NCI-H2171 treated with DMSO at 0.1 percent for 48 hours (cell line): ENCODE data around the gene DDX28.

ENCODE experiments used
- DNase-seq: peaks from one replicate; lab custom pipeline; 2025; lab: John Stamatoyannopoulos, UW

DDX28 gene

GRCh38 chr16:68022728-68023537 is at the start of gene DDX28, which contains the start of gene DUS2:
TSS of gene DDX28 (minus strand) at chr16:68023232. CDS start at chr16:68023202, 30 bp downstream.
TSS of gene DUS2 (plus strand) at chr16:68023284. CDS start at chr16:68038024, 14,740 bp downstream.
- peak; percentile 86 for DNase-seq

- no peak for DNase-seq
Measured at GRCh38 chr16:68072038-68072695, 49.1 kb upstream of the DDX28 start.

GRCh38 chr16:68071518-68071901 is 48.5 kb upstream of the DDX28 start:
- DNase-seq, result no peak

- no peak for DNase-seq
Measured at GRCh38 chr16:68070806-68071517, 47.9 kb upstream of the DDX28 start.

GRCh38 chr16:68070249-68070730 is 47.3 kb upstream of the DDX28 start:
- no peak for DNase-seq

- DNase-seq, result peak; percentile 43
Measured at GRCh38 chr16:68069511-68070248, 46.6 kb upstream of the DDX28 start.

GRCh38 chr16:68068926-68069325 is 45.9 kb upstream of the DDX28 start:
- DNase-seq, result no peak

GRCh38 chr16:68066763-68067162 is 43.7 kb upstream of the DDX28 start:
- DNase-seq, result no peak

- DNase-seq, result no peak
Measured at GRCh38 chr16:68065716-68066305, 42.8 kb upstream of the DDX28 start.

GRCh38 chr16:68064791-68065365 is 41.8 kb upstream of the DDX28 start:
- DNase-seq, result peak; percentile 59

- DNase-seq, result no peak
Measured at GRCh38 chr16:68062910-68063393, 39.9 kb upstream of the DDX28 start.

GRCh38 chr16:68061396-68061795 is 38.4 kb upstream of the DDX28 start:
- DNase-seq, result no peak

GRCh38 chr16:68059804-68060203 is 36.8 kb upstream of the DDX28 start:
- DNase-seq, result no peak

GRCh38 chr16:68055395-68055794 is 32.4 kb upstream of the DDX28 start:
- no peak for DNase-seq

GRCh38 chr16:68049449-68049848 is 26.4 kb upstream of the DDX28 start:
- no peak for DNase-seq

GRCh38 chr16:68047987-68048386 is 25.0 kb upstream of the DDX28 start:
- no peak for DNase-seq

GRCh38 chr16:68046106-68046505 is 23.1 kb upstream of the DDX28 start:
- DNase-seq, result peak; percentile 93

GRCh38 chr16:68041783-68042182 is 18.8 kb upstream of the DDX28 start:
- DNase-seq, result no peak

GRCh38 chr16:68040506-68041288 is 17.7 kb upstream of the DDX28 start:
- DNase-seq, result peak; percentile 50
